HCT116 (cell line): ENCODE measurements around the gene PPFIBP1. TPM values are rescaled to one million over a fixed set of nuclear protein-coding genes. Genes with fewer than 3 reads are reported as not detected.

Source experiments
- ATAC-seq: fragments of 200-7000 bp; cut with Tn5 transposase; 2 replicates; pipeline ENCODE4 v1.9.1; 2020; ENCODE audit warnings: mild to moderate bottlenecking, moderate library complexity
- BruUV-seq: library from RNA; stranded (reverse); fragments of 400-500 nt; replicated peaks from 2 replicates; lab custom pipeline; 2021; lab: Mats Ljungman, UMichigan
- CTCF ChIA-PET: fragments of 300-600 bp; sonication (Branson Sonifier 250); formaldehyde crosslinking; loops from one replicate; lab custom pipeline; 2021; ENCODE audit warnings: antibody characterized with exemption; lab: Charles Lee
- POLR2A ChIA-PET: fragments of 300-600, 350-600 bp; sonication (Branson Sonifier 250); formaldehyde crosslinking; loops from one replicate; lab custom pipeline; 2021; ENCODE audit warnings: antibody characterized with exemption; lab: Charles Lee
- RAD21 ChIA-PET, 2 experiments: fragments of 300-600 bp; sonication (Branson Sonifier 250); formaldehyde crosslinking; loops; one replicate each; lab custom pipeline; 2023; ENCODE audit warnings: low total read pairs in 2 of 2; ENCODE audit not compliant: uncharacterized antibody in 2 of 2, unreplicated experiment in 2 of 2, low non-redundant PET in 1 of 2; lab: Charles Lee
- DNase-seq: peaks from one replicate; pipeline ENCODE4 v3.0.0-alpha.2; 2010; ENCODE audit warnings: low read depth, low spot score
- H2AFZ ChIP-seq: fragments of 200-600 bp; shearing (Covaris generic), sonication (generic); 2 replicates; pipeline ENCODE4 v1.6.1; 2017; ENCODE audit warnings: low read depth, mixed run types, mixed read lengths, antibody characterized with exemption, low read length; ENCODE audit not compliant: poor library complexity, severe bottlenecking
- H3K27ac ChIP-seq: 2 replicates; pipeline ENCODE4 v1.5.1; 2012; ENCODE audit warnings: low read depth, low read length
- H3K27me3 ChIP-seq: fragments of 200-600 bp; sonication (generic); 2 replicates; pipeline ENCODE4 v1.6.1; 2016; ENCODE audit warnings: mixed run types, low read length, mixed read lengths; ENCODE audit not compliant: insufficient read depth
- H3K36me3 ChIP-seq, 2 experiments: fragments of 200-500 bp in 1 of 2; fragments of 200-600 bp in 1 of 2; sonication (Bioruptor generic) in 1 of 2; sonication (generic) in 1 of 2; 2 replicates each; pipeline versions ENCODE4 v1.5.1 to v1.6.1; 2014 to 2016; ENCODE audit warnings: low read length in 2 of 2, inconsistent platforms in 1 of 2, mixed read lengths in 1 of 2, mixed run types in 1 of 2; ENCODE audit not compliant: insufficient read depth in 2 of 2, control insufficient read depth in 1 of 2
- H3K4me1 ChIP-seq, 2 experiments: fragments of 200-600 bp in 1 of 2; sonication (generic) in 1 of 2; 2 replicates each; pipeline versions ENCODE4 v1.5.1 to v1.6.1; 2012 to 2017; ENCODE audit warnings: low read length in 2 of 2, inconsistent platforms in 1 of 2, mild to moderate bottlenecking in 1 of 2, mixed read lengths in 1 of 2, mixed run types in 1 of 2, moderate library complexity in 1 of 2; ENCODE audit not compliant: insufficient read depth in 2 of 2, control insufficient read depth in 1 of 2
- H3K4me2 ChIP-seq: fragments of 200-600 bp; sonication (generic); 2 replicates; pipeline ENCODE4 v1.6.1; 2017; ENCODE audit warnings: mixed run types, low read length, mixed read lengths
- H3K4me3 ChIP-seq, 2 experiments: fragments of 200-600 bp in 1 of 2; sonication (generic) in 1 of 2; replicated peaks in 1 of 2; 2 replicates each; pipeline ENCODE4 v1.5.1; 2011 to 2016; ENCODE audit warnings: low read length in 2 of 2, control low read depth in 1 of 2, low read depth in 1 of 2, mild to moderate bottlenecking in 1 of 2, mixed read lengths in 1 of 2, mixed run types in 1 of 2
- H3K79me2 ChIP-seq: fragments of 200-600 bp; sonication (generic); 2 replicates; pipeline ENCODE4 v1.6.1; 2017; ENCODE audit warnings: mild to moderate bottlenecking, mixed run types, low read length, moderate library complexity, mixed read lengths; ENCODE audit not compliant: insufficient read depth
- H3K9ac ChIP-seq: fragments of 200-600 bp; sonication (generic); 2 replicates; pipeline ENCODE4 v1.6.1; 2016; ENCODE audit warnings: low read length, mixed read lengths
- H3K9me2 ChIP-seq: fragments of 200-600 bp; sonication (generic), shearing (Covaris generic); 2 replicates; pipeline ENCODE4 v1.6.1; 2017; ENCODE audit warnings: mixed run types, mild to moderate bottlenecking, moderate library complexity; ENCODE audit not compliant: insufficient read depth
- H3K9me3 ChIP-seq, 2 experiments: fragments of 200-500 bp in 1 of 2; fragments of 200-600 bp in 1 of 2; sonication (Bioruptor generic) in 1 of 2; sonication (generic) in 1 of 2; 2 replicates each; pipeline ENCODE4 v1.6.1; 2014 to 2017; ENCODE audit warnings: low read length in 2 of 2, mixed read lengths in 2 of 2, inconsistent platforms in 1 of 2, low read depth in 1 of 2, mild to moderate bottlenecking in 1 of 2, mixed run types in 1 of 2, moderate library complexity in 1 of 2; ENCODE audit not compliant: control insufficient read depth in 1 of 2, insufficient read depth in 1 of 2
- H4K20me1 ChIP-seq: fragments of 200-600 bp; sonication (generic), shearing (Covaris generic); 2 replicates; pipeline ENCODE4 v1.6.1; 2017; ENCODE audit warnings: mixed run types, mild to moderate bottlenecking, moderate library complexity; ENCODE audit not compliant: insufficient read depth
- ATF3 ChIP-seq: IDR thresholded peaks from 2 replicates; pipeline ENCODE4 v1.6.1; 2012
- CBX3 ChIP-seq: IDR thresholded peaks from 2 replicates; pipeline ENCODE4 v1.6.1; 2012; ENCODE audit warnings: low read depth
- CEBPB ChIP-seq: IDR thresholded peaks from 2 replicates; pipeline ENCODE4 v1.6.1; 2012; ENCODE audit warnings: low read depth
- EGR1 ChIP-seq: IDR thresholded peaks from 2 replicates; pipeline ENCODE4 v1.6.1; 2012; ENCODE audit warnings: low read depth
- ELF1 ChIP-seq: IDR thresholded peaks from 2 replicates; pipeline ENCODE4 v1.6.1; 2012; ENCODE audit warnings: low read depth, borderline replicate concordance
- EZH2 ChIP-seq: fragments of 200-600 bp; sonication (generic); IDR thresholded peaks from 2 replicates; pipeline ENCODE4 v1.6.1; 2017; ENCODE audit warnings: antibody characterized with exemption, mixed run types
- EZH2phosphoT487 ChIP-seq: fragments of 200-600 bp; IDR thresholded peaks from 2 replicates; pipeline ENCODE4 v1.6.1; 2018; ENCODE audit warnings: antibody characterized with exemption, borderline replicate concordance
- FOSL1 ChIP-seq: IDR thresholded peaks from 2 replicates; pipeline ENCODE4 v1.6.1; 2012; ENCODE audit warnings: low read depth
- JUND ChIP-seq: IDR thresholded peaks from 2 replicates; pipeline ENCODE4 v1.6.1; 2012
- MAX ChIP-seq: IDR thresholded peaks from 2 replicates; pipeline ENCODE4 v1.6.1; 2012
- POLR2A ChIP-seq: IDR thresholded peaks from 2 replicates; pipeline ENCODE4 v1.7.0; 2011; ENCODE audit warnings: borderline replicate concordance; ENCODE audit not compliant: insufficient read depth, insufficient read length; ENCODE audit errors: extremely low read depth
- POLR2AphosphoS5 ChIP-seq: IDR thresholded peaks from 2 replicates; pipeline ENCODE4 v1.6.1; 2011; ENCODE audit warnings: mild to moderate bottlenecking, low read depth, low read length, moderate library complexity
- REST ChIP-seq: IDR thresholded peaks from 2 replicates; pipeline ENCODE4 v1.6.1; 2012; ENCODE audit warnings: low read depth
- SIN3A ChIP-seq: IDR thresholded peaks from 2 replicates; pipeline ENCODE4 v1.6.1; 2012; ENCODE audit warnings: low read depth
- SP1 ChIP-seq: IDR thresholded peaks from 2 replicates; pipeline ENCODE4 v1.6.1; 2012; ENCODE audit warnings: low read depth
- SRF ChIP-seq: IDR thresholded peaks from 2 replicates; pipeline ENCODE4 v1.6.1; 2012; ENCODE audit warnings: low read depth
- TCF7L2 ChIP-seq: IDR thresholded peaks from 2 replicates; pipeline ENCODE4 v1.7.0; 2011; ENCODE audit warnings: borderline replicate concordance, inconsistent platforms; ENCODE audit not compliant: insufficient read depth, insufficient read length; ENCODE audit errors: extremely low read depth
- YY1 ChIP-seq: IDR thresholded peaks from 2 replicates; pipeline ENCODE4 v1.6.1; 2011; ENCODE audit warnings: low read length, low read depth, moderate library complexity, mild to moderate bottlenecking; ENCODE audit not compliant: insufficient replicate concordance; ENCODE audit errors: extremely low read depth
- ZNF274 ChIP-seq: fragments of 200-500 bp; sonication (Bioruptor generic); IDR thresholded peaks from 2 replicates; pipeline ENCODE4 v1.6.1; 2014; ENCODE audit warnings: mild to moderate bottlenecking, low read depth, low read length, inconsistent platforms
- intact Hi-C: fragments of 100-400 bp; cut with micrococcal nuclease; formaldehyde crosslinking; loops from 2 replicates; pipeline ENCODE4 v1.10.0; 2022
- total RNA-seq: library from RNA; stranded (reverse); gene quantifications from one replicate; pipeline ENCODE4 v1.2.1, GENCODE V29; 2021; ENCODE audit not compliant: unreplicated experiment
- TF ChIP-seq, protein P1 (sequence below), 3 experiments: fragments of 200-600 bp in 1 of 3; sonication (generic) in 1 of 3; IDR thresholded peaks in 2 of 3; conservative IDR thresholded peaks in 1 of 3; 2 replicates each; pipeline ENCODE4 v1.5.1; 2012 to 2017; ENCODE audit warnings: low read depth in 2 of 3, low read length in 2 of 3, antibody characterized with exemption in 1 of 3, borderline replicate concordance in 1 of 3, control low read depth in 1 of 3, mild to moderate bottlenecking in 1 of 3, mixed read lengths in 1 of 3, mixed run types in 1 of 3, moderate library complexity in 1 of 3; ENCODE audit not compliant: insufficient read depth in 1 of 3

PPFIBP1 gene
- total RNA-seq, 1 experiment from 2014 or later, result 102 TPM

DNA sequence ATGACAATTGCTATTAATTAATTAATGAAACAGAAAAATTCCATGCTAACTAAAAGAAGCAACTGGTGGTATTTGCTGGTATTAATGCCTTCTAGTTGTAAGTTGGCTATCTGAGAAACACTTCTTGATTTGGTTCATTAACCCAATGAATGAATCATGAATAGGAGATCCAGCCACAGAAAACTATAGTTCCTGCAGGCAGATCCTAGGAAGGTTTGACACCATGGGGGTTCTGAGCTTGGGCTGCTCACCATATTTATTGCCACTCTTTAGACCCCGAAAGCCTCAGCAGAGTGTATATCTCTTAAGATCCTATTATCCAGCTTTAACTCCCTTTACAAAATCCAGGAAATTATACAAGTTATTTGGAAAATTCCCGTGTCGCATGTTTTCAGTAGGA is 90.9 kb downstream of the PPFIBP1 start:
- TF ChIP-seq TCF7L2, result no peak
- TF ChIP-seq JUND, result no peak
- TF ChIP-seq SRF, result no peak
- no peak for TF ChIP-seq ZNF274
- TF ChIP-seq POLR2AphosphoS5, result no peak
- TF ChIP-seq EZH2, result no peak
- TF ChIP-seq, protein P1, sequence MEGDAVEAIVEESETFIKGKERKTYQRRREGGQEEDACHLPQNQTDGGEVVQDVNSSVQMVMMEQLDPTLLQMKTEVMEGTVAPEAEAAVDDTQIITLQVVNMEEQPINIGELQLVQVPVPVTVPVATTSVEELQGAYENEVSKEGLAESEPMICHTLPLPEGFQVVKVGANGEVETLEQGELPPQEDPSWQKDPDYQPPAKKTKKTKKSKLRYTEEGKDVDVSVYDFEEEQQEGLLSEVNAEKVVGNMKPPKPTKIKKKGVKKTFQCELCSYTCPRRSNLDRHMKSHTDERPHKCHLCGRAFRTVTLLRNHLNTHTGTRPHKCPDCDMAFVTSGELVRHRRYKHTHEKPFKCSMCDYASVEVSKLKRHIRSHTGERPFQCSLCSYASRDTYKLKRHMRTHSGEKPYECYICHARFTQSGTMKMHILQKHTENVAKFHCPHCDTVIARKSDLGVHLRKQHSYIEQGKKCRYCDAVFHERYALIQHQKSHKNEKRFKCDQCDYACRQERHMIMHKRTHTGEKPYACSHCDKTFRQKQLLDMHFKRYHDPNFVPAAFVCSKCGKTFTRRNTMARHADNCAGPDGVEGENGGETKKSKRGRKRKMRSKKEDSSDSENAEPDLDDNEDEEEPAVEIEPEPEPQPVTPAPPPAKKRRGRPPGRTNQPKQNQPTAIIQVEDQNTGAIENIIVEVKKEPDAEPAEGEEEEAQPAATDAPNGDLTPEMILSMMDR (IDR thresholded peaks at IDR 0.05 in 2 of 3, conservative IDR thresholded peaks at IDR 0.05 in 1 of 3; ENCODE audit: borderline replicate concordance in 1 of 3, insufficient read depth in 1 of 3, low read depth in 2 of 3, low read length in 2 of 3), result no peak
- no peak for TF ChIP-seq EGR1
- no peak for TF ChIP-seq CBX3
- no peak for TF ChIP-seq SIN3A
- no peak for TF ChIP-seq FOSL1
- no peak for TF ChIP-seq SP1
- no peak for TF ChIP-seq ATF3
- TF ChIP-seq MAX, result no peak
- no peak for TF ChIP-seq ELF1
- TF ChIP-seq POLR2A, result no peak
- no peak for TF ChIP-seq CEBPB
- TF ChIP-seq YY1, result no peak
- no peak for TF ChIP-seq REST
- TF ChIP-seq EZH2phosphoT487, result no peak
- ChIA-PET POLR2A (interaction anchor here (1.1 kb wide), 1 partner anchor 91 kb away, joined by 3 read pairs; the partner anchor contains the start of gene PPFIBP1), RAD21 (no interaction called here), CTCF (no interaction called here)
- H3K27me3 ChIP-seq, result no peaks in the 10 kb centered on the region
- peaks cover 91% of the 10 kb centered on the region in 2 experiments for H3K4me1 ChIP-seq
- H3K27ac ChIP-seq, result peak overlapping the region; percentile 96
- no peaks in the 10 kb centered on the region for H3K9me2 ChIP-seq
- no peak for DNase-seq
- no peaks in the 10 kb centered on the region for H3K9me3 ChIP-seq
- peak; percentile 14; the same call in 1 of the 2 replicates for ATAC-seq
- no peak overlapping the region for H2AFZ ChIP-seq
- intact Hi-C loops, result no loop called here
- no peaks in the 10 kb centered on the region for H3K36me3 ChIP-seq
- H3K9ac ChIP-seq, result peak overlapping the region; percentile 29
- peak overlapping the region; percentile 71 for H3K4me2 ChIP-seq
- peak overlapping the region in 1 of 2 experiments; percentile 26; a peak in 2 of 4 replicates for H3K4me3 ChIP-seq
- peaks cover 40% of the 10 kb centered on the region for H3K79me2 ChIP-seq
- H4K20me1 ChIP-seq, result no peaks in the 10 kb centered on the region
- BruUV-seq, result no TSS peak
